ENCODE data around the gene STUM. TPM values are rescaled to one million over a fixed set of nuclear protein-coding genes. Genes with fewer than 3 reads are reported as not detected.
"Not testable (repeated sequence)": the region's sequence is repeated elsewhere in the genome, so short reads cannot be mapped to it uniquely, and the experiment has no call there.

STUM gene
- 1 to 10 TPM in 2 of 3 donors, under 1 TPM in 1; 0.64 to 3.1 (median 1.5) TPM for polyA plus RNA-seq

GRCh38 chr1:226548256-226549093 is at the start of gene STUM:
Gene STUM, plus strand, starts transcription at chr1:226548764. Its CDS starts 141 bp downstream, at chr1:226548905.
- WGBS, 3 donors: 1 to 2% (median 1%) methylated on average over 38 to 82 of the region's 82 CpGs
- H3K27ac ChIP-seq (ENCODE audit: low read depth, low read length): no peak within 1 kb of the TSS

- WGBS, 3 donors: 83 to 94% (median 87%) methylated on average over 3 of the region's 3 CpGs
Observed at GRCh38 chr1:226499699-226500098, 48.9 kb upstream of the STUM start.

GRCh38 chr1:226506021-226506420 is 42.5 kb upstream of the STUM start:
- no peak overlapping the region for H3K27ac ChIP-seq (ENCODE audit: low read depth, low read length)
- 53 to 69% (median 63%) methylated on average over 2 of the region's 2 CpGs for WGBS, 3 donors

More at GRCh38 chr1:226499699-226500098, 48.9 kb upstream of the STUM start:
- H3K27ac ChIP-seq (ENCODE audit: low read depth, low read length): not testable (repeated sequence)

- no peak overlapping the region for H3K27ac ChIP-seq (ENCODE audit: low read depth, low read length)
- WGBS, 3 donors: 92 to 94% (median 94%) methylated on average over 5 of the region's 5 CpGs
Observed at GRCh38 chr1:226506921-226507320, 41.6 kb upstream of the STUM start.

- WGBS, 3 donors: 92 to 93% (median 92%) methylated on average over 1 of the region's 1 CpG
- no peak overlapping the region for H3K27ac ChIP-seq (ENCODE audit: low read depth, low read length)
Observed at GRCh38 chr1:226510453-226510852, 38.1 kb upstream of the STUM start.

- WGBS, 3 donors: 82 to 94% (median 87%) methylated on average over 3 of the region's 3 CpGs
- H3K27ac ChIP-seq (ENCODE audit: low read depth, low read length): no peak overlapping the region
Observed at GRCh38 chr1:226511296-226511695, 37.3 kb upstream of the STUM start.

GRCh38 chr1:226512076-226512728 is 36.4 kb upstream of the STUM start:
- 93 to 96% (median 93%) methylated on average over 2 of the region's 2 CpGs for WGBS, 3 donors
- no peak overlapping the region for H3K27ac ChIP-seq (ENCODE audit: low read depth, low read length)

GRCh38 chr1:226518375-226518774 is 30.2 kb upstream of the STUM start:
- H3K27ac ChIP-seq (ENCODE audit: low read depth, low read length): no peak overlapping the region
- WGBS, 3 donors: 89 to 96% (median 92%) methylated on average over 3 of the region's 3 CpGs

GRCh38 chr1:226519135-226519534 is 29.4 kb upstream of the STUM start:
- WGBS, 3 donors: 76 to 100% (median 89%) methylated on average over 1 of the region's 1 CpG
- H3K27ac ChIP-seq (ENCODE audit: low read depth, low read length): no peak overlapping the region

- 67 to 74% (median 72%) methylated on average over 13 of the region's 13 CpGs for WGBS, 3 donors
- H3K27ac ChIP-seq (ENCODE audit: low read depth, low read length): no peak overlapping the region
Observed at GRCh38 chr1:226519716-226520598, 28.6 kb upstream of the STUM start.

- no peak overlapping the region for H3K27ac ChIP-seq (ENCODE audit: low read depth, low read length)
- WGBS, 3 donors: 72 to 90% (median 85%) methylated on average over 9 of the region's 9 CpGs
Observed at GRCh38 chr1:226520640-226521355, 27.8 kb upstream of the STUM start.

- WGBS, 3 donors: 85 to 92% (median 87%) methylated on average over 8 of the region's 8 CpGs
Observed at GRCh38 chr1:226523646-226524406, 24.7 kb upstream of the STUM start.

GRCh38 chr1:226524547-226524946 is 24.0 kb upstream of the STUM start:
- no peak overlapping the region for H3K27ac ChIP-seq (ENCODE audit: low read depth, low read length)

More at GRCh38 chr1:226523646-226524406, 24.7 kb upstream of the STUM start:
- no peak overlapping the region for H3K27ac ChIP-seq (ENCODE audit: low read depth, low read length)

- WGBS, 3 donors: 82 to 93% (median 85%) methylated on average over 3 of the region's 3 CpGs
- H3K27ac ChIP-seq (ENCODE audit: low read depth, low read length): no peak overlapping the region
Observed at GRCh38 chr1:226525750-226526149, 22.8 kb upstream of the STUM start.

- H3K27ac ChIP-seq (ENCODE audit: low read depth, low read length): no peak overlapping the region
- 68 to 75% (median 73%) methylated on average over 21 of the region's 21 CpGs for WGBS, 3 donors
Observed at GRCh38 chr1:226526801-226527595, 21.6 kb upstream of the STUM start.

- H3K27ac ChIP-seq (ENCODE audit: low read depth, low read length): no peak overlapping the region
Observed at GRCh38 chr1:226529891-226530290, 18.7 kb upstream of the STUM start.

GRCh38 chr1:226530591-226530990 is 18.0 kb upstream of the STUM start:
- WGBS, 3 donors: 85 to 86% (median 86%) methylated on average over 6 of the region's 6 CpGs
- no peak overlapping the region for H3K27ac ChIP-seq (ENCODE audit: low read depth, low read length)

More at GRCh38 chr1:226529891-226530290, 18.7 kb upstream of the STUM start:
- WGBS, 3 donors: 87 to 92% (median 88%) methylated on average over 7 of the region's 7 CpGs
